AG10803 (cell line): ENCODE results near the gene ZNF445.

Experiments used
- DNase-seq: peaks from one replicate; pipeline ENCODE4 v3.0.0; 2010; ENCODE audit warnings: low read depth
- H3K4me3 ChIP-seq: 2 replicates; pipeline ENCODE4 v1.5.1; 2011; ENCODE audit warnings: mild to moderate bottlenecking, low read length, control low read depth
- TF ChIP-seq, protein P1 (sequence below): conservative IDR thresholded peaks from 2 replicates; pipeline ENCODE4 v1.5.1; 2011; ENCODE audit warnings: mild to moderate bottlenecking, low read length, control low read depth, inconsistent platforms

Gene ZNF445

DNA sequence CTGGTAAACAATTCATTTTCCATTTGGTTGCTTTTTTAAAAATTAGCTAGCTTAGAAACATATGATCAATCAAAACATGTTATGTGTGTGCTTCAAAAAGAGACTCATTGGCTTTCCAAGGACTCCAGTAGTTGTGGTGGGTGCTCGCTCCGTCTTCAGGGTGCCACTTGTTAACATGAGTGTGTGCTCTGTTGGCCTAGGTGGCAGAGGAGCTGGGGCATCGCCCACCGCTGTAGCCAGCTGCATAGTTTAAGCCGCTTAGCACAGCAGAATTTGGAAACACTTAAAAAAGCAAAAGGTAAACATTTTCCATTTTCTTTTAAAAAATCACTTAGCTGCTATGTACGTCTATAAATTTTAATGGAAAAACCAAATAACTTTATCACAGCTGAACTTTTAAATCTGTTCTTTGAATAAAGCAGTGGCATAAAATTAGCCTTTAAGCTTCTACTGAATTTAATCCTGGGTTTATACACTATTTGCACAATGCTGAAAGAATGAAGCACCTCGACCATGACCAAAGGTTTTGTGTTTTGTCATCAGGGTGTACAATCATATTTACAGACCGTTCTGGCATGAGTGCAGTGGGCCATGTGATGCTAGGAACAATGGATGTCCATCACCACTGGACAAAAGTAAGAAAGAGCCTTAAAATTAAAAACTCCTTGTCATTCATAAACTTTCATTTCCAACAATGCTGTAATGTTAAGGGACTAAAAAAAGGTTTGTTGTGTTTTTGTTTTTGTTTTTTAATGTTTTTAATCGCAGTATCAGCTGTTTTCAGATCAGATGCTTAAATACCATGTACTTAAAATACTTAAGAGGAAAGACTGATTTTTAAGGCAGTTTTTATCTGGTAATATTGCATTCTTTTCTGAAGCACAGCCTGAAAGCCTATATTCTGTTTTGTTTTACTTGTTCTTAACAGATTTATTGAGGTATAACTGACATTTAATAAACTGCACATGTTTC, 81.0 kb downstream of the ZNF445 start:
- H3K4me3 ChIP-seq: no peak overlapping the region
- DNase-seq: no peak
- TF ChIP-seq, protein P1, sequence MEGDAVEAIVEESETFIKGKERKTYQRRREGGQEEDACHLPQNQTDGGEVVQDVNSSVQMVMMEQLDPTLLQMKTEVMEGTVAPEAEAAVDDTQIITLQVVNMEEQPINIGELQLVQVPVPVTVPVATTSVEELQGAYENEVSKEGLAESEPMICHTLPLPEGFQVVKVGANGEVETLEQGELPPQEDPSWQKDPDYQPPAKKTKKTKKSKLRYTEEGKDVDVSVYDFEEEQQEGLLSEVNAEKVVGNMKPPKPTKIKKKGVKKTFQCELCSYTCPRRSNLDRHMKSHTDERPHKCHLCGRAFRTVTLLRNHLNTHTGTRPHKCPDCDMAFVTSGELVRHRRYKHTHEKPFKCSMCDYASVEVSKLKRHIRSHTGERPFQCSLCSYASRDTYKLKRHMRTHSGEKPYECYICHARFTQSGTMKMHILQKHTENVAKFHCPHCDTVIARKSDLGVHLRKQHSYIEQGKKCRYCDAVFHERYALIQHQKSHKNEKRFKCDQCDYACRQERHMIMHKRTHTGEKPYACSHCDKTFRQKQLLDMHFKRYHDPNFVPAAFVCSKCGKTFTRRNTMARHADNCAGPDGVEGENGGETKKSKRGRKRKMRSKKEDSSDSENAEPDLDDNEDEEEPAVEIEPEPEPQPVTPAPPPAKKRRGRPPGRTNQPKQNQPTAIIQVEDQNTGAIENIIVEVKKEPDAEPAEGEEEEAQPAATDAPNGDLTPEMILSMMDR: no peak

DNA sequence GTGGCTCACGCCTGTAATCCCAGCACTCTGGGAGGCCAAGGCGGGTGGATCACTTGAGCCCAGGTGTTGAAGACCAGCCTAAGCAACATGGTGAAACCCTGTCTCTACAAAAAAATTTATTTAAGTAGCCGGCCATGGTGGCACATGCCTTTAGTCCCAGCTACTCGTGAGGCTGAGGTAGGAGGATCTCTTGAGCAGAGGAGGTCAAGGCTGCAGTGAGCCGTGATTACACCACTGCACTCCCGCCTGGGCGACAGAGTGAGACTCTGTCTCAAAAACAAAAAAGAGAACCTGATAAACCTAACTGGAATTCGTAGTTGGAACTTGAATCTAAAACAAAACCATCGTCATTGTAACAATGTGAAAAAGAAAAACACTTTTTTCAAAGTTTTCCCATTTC, 81.8 kb downstream of the ZNF445 start:
- TF ChIP-seq, protein P1: no peak
- no peak for DNase-seq
- no peak overlapping the region for H3K4me3 ChIP-seq

DNA sequence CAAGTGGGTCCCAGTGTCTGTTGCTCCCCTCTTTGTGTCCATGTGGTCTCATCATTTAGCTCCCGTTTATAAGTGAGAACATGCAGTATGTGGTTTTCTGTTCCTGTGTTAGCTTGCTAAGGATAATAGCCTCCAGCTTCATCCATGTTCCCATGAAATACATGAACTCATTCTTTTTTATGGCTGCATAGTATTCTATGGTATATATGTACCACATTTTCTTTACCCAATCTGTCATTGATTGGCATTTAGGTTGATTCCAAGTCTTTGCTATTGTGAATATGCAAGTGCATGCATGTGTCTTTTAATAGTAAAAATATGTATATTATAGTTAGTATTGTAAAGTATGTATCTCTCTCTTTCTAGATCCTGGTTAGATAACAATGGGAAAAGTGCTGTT, 85.0 kb downstream of the ZNF445 start:
- no peak for DNase-seq
- TF ChIP-seq, protein P1: no peak
- H3K4me3 ChIP-seq: no peak overlapping the region

DNA sequence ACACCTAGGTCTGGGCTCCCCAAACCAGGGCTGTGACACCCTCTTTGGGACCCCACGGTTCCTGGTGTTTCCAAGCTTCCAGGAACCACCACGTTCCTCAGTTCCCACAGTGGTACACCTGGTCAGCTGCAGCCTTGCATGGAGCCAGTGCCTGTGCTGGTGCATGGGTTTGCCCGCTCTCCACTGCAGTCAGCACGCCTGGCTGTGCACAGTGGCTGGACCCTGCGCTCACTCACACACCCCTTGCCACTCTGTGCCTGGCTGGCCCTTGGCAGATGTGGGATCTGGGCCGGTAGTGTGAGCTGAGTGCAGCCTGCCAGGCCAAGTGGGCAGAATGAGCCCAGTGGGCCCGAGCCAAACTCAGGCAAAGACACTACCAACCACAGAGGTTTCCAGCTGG, 90.1 kb downstream of the ZNF445 start:
- DNase-seq: no peak
- no peak overlapping the region for H3K4me3 ChIP-seq
- TF ChIP-seq, protein P1: no peak
